Measurements from ENCODE around the gene ADAMTS9. TPM values are rescaled to one million over a fixed set of nuclear protein-coding genes. Genes with fewer than 3 reads are reported as not detected.

Gene ADAMTS9
- total RNA-seq, 4 donors from 2014 or later: 5.1 to 52.0 (median 9.5) TPM

- Histone ChIP-seq H3K27me3 (no peaks in the 10 kb centered on the region), H3K36me3 (no peaks in the 10 kb centered on the region), H3K4me3 (no peak overlapping the region), H3K4me1 (no peaks in the 10 kb centered on the region), H3K9me3 (no peaks in the 10 kb centered on the region), H3K27ac (no peak overlapping the region)
- DNase-seq: no peak
- TF ChIP-seq POLR2A (IDR thresholded peaks at IDR 0.05): no peak
These were observed 100.8 kb downstream of the ADAMTS9 start for GRCh38 chr3:64586952-64587351.

- no peak overlapping the region for H3K27ac ChIP-seq
- H3K27me3 ChIP-seq: no peaks in the 10 kb centered on the region
- H3K4me3 ChIP-seq: no peak overlapping the region
- no peaks in the 10 kb centered on the region for H3K4me1 ChIP-seq
- no peaks in the 10 kb centered on the region for H3K9me3 ChIP-seq
- DNase-seq: no peak
- H3K36me3 ChIP-seq: no peaks in the 10 kb centered on the region
- TF ChIP-seq CTCF (IDR thresholded peaks at IDR 0.05): no peak
- TF ChIP-seq POLR2A (IDR thresholded peaks at IDR 0.05): no peak
These were observed 103.6 kb downstream of the ADAMTS9 start for GRCh38 chr3:64584179-64584578.

GRCh38 chr3:64578797-64579196 lies 109.0 kb downstream of the ADAMTS9 start:
- Histone ChIP-seq H3K36me3 (no peaks in the 10 kb centered on the region), H3K27ac (no peak overlapping the region), H3K27me3 (no peaks in the 10 kb centered on the region), H3K4me3 (no peak overlapping the region), H3K9me3 (no peaks in the 10 kb centered on the region), H3K4me1 (no peaks in the 10 kb centered on the region)
- TF ChIP-seq POLR2A (IDR thresholded peaks at IDR 0.05): no peak
- TF ChIP-seq CTCF (IDR thresholded peaks at IDR 0.05): no peak
- no peak for DNase-seq

GRCh38 chr3:64578062-64578770 lies 109.6 kb downstream of the ADAMTS9 start:
- Histone ChIP-seq H3K9me3 (no peaks in the 10 kb centered on the region), H3K36me3 (no peaks in the 10 kb centered on the region), H3K27me3 (no peaks in the 10 kb centered on the region), H3K4me1 (no peaks in the 10 kb centered on the region), H3K27ac (no peak overlapping the region), H3K4me3 (no peak overlapping the region)
- no peak for TF ChIP-seq POLR2A (IDR thresholded peaks at IDR 0.05)
- no peak for TF ChIP-seq CTCF (IDR thresholded peaks at IDR 0.05)
- no peak for DNase-seq

GRCh38 chr3:64576211-64576775 lies 111.5 kb downstream of the ADAMTS9 start:
- Histone ChIP-seq H3K4me1 (no peaks in the 10 kb centered on the region), H3K36me3 (no peaks in the 10 kb centered on the region), H3K27ac (no peak overlapping the region), H3K4me3 (no peak overlapping the region), H3K27me3 (no peaks in the 10 kb centered on the region), H3K9me3 (no peaks in the 10 kb centered on the region)
- no peak for DNase-seq
- TF ChIP-seq POLR2A (IDR thresholded peaks at IDR 0.05) (no peak), CTCF (IDR thresholded peaks at IDR 0.05) (no peak)

GRCh38 chr3:64575211-64575844 lies 112.5 kb downstream of the ADAMTS9 start:
- no peak overlapping the region for H3K27ac ChIP-seq
- no peak for DNase-seq
- no peaks in the 10 kb centered on the region for H3K27me3 ChIP-seq
- H3K4me3 ChIP-seq: no peak overlapping the region
- no peaks in the 10 kb centered on the region for H3K4me1 ChIP-seq
- TF ChIP-seq POLR2A (IDR thresholded peaks at IDR 0.05) (no peak), CTCF (IDR thresholded peaks at IDR 0.05) (peak in 4 of 6 experiments; percentile 23 to 44 (median 40))
- no peaks in the 10 kb centered on the region for H3K9me3 ChIP-seq
- no peaks in the 10 kb centered on the region for H3K36me3 ChIP-seq
